Measurements from ENCODE around the gene ITGB7.

ITGB7 gene

GRCh38 chr12:53207042-53207441, at the start of gene ITGB7:
Gene ITGB7, minus strand, starts transcription at chr12:53207251. Its CDS starts 6,808 bp downstream, at chr12:53200443.
- DNase-seq: no peak

DNA sequence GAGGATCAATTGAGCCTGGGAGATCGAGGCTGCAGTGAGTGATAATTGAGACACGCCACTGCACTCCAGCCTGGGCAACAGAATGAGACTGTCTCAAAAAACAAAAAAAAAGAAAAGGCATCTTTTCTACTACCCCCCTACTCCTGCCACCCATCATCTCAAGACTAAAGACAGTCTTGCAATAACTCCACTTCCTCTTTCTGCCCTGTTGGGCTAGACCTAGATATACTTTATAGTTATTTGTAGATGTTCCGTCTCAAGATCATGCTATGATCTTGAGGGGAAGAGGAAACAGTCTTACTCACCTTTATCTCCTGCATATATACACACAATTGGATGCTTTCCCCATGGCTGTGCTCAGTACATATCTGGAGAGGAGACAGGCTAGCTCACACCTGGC, 48.9 kb upstream of the ITGB7 start:
- no peak for DNase-seq

DNA sequence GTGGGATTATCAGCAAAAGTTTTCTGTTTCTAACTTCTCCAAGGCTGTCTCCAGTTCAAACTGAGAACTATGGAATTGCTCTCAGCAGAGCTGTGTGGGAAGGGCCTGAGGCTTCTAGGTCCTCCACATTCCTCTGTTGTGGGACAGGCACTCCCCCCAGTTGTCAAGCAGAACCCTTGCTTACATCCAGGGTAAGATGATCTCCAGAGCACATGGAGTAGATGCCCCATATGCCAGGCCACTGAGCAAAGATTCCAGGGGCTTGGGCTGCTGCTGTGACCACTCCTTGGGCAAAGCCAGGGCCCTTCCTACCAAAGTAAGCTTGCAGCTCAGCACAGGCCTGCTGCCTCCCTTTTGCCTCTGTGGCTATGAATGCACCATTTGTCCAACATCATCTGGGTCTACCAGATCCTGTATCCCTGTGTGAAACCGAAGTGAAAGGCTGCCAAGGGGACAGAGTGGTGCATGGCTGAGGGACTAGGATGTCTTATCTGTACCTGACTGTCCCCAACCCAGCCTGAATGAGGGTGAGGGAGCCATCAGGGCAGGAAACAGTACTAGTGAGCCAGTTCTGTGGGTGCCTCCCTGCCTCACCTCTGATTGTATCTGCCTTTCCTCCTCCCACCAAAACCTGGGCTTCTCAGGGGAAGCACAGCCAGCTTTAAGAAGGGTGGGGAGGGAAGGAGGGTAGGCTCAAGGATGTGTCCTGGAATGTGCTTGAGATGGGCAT, 47.9 kb upstream of the ITGB7 start:
- DNase-seq: no peak

- DNase-seq: no peak
Observed at GRCh38 chr12:53253298-53253697, 46.2 kb upstream of the ITGB7 start.

- no peak for DNase-seq
Observed at GRCh38 chr12:53252349-53252916, 45.4 kb upstream of the ITGB7 start.

DNA sequence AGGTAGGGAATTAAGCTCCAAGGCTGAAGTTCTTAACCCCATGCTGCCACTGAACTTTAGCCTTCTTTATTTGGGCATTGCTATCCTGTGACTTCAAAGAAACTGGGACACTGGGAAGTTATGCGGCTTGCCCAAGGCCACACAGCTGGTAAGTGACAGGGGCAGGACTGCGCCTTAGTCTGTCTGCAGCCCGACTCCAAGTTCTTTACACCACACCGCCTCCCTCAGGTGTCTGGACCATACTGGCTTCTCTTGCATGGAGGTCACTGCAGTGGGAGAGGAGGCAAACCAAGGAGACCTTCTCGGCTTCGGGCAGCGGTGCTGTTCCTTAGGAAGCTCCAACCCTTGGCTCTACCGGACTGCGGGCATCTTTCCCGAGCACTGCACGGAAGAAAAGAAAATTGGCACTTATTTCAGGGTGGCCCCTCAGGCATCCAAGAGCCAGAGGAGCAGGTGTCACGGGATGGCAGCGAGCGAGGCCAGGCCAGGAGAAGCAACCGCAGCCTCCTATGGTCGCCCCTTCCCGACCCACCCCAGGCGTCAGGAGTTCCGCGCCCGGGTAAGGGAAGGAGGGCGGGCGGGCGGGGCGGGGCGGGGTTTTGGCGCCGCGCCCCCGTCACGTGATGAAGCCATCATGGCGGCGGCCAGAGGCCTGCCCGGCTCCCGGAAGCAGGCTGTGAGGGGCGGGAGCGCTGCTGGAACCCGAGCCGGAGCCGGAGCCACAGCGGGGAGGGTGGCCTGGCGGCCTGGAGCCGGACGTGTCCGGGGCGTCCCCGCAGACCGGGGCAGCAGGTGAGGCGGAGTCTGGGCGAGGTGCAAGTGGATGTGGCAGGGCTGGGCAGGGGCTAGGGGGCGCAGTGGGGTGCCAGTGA, 44.7 kb upstream of the ITGB7 start:
- no peak for DNase-seq

DNA sequence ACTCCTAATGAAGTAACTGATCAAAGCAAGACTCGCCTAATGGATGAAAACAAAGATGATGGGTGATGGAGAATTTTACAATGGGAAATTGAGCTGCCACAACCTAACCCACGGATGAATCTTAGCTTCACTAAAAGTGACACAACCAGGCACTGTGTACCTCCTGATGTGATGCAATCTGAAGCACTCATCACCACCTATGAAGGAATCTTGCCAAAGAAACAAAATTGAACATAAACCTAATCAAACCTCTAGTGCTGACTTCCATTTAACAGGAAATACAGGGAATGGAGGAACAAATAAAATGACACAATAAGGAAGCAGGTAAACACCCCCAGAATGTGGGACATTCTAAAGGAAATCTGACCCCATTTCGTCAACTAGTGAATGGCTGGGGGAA, 38.2 kb upstream of the ITGB7 start:
- DNase-seq: no peak

- no peak for DNase-seq
Observed at GRCh38 chr12:53244337-53244736, 37.3 kb upstream of the ITGB7 start.

GRCh38 chr12:53241623-53242412, 34.8 kb upstream of the ITGB7 start:
- DNase-seq: no peak

- no peak for DNase-seq
Observed at GRCh38 chr12:53239643-53240258, 32.7 kb upstream of the ITGB7 start.

GRCh38 chr12:53236443-53237111, 29.5 kb upstream of the ITGB7 start:
- no peak for DNase-seq

DNA sequence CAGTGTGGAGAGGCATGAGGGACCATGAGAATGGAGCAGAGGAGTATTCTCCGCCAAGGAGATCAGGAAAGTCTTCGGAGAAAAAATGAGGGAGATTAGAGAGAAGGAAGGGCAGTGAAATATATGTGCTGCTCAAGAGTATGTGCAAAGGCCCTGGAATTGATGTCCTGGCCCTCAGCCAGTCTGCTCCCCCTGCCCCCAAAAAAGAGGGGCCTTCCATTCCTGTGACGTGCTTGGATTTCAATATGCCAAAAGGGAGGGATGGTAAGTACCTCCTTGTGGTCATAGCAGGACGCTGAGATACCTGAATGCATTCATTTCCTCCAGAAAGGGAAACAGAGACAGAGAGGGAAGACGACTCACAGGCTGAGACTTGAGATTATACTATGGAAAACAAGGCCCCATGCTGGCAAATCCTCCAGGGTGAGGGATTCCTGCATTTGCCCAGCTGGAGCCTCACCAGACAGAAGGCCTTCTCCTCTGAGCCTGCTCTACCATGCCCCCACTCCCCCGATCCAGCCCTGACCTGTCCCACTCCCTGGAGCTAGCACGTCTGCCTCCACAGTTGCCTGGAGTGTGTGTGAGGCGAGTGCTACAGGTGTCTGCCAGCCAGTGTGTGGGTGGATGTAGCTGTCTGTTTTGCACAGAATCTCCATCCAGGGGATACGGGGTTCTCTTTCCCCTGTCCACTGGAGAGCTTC, 28.8 kb upstream of the ITGB7 start:
- DNase-seq: no peak

DNA sequence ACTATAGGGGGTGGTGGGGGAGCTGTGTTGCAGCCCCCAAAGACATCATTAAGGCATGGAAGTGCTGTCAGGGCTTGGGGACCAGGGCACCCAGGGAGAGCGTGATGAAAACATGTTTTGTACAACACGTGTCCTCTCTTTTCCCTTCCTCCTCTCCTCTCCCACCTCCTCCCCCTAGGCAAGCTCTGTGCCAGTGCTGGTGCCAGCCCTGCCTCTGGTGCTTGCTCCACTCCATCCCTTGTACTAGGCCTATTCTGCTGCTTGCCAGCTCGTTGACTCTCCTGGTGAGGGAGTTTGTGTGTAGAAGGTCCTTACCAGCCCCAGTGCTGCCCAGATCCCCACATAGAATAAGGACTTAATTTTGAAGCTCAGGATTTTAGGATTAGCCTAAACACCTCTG, 28.1 kb upstream of the ITGB7 start:
- no peak for DNase-seq

- no peak for DNase-seq
Observed at GRCh38 chr12:53234271-53234914, 27.3 kb upstream of the ITGB7 start.

DNA sequence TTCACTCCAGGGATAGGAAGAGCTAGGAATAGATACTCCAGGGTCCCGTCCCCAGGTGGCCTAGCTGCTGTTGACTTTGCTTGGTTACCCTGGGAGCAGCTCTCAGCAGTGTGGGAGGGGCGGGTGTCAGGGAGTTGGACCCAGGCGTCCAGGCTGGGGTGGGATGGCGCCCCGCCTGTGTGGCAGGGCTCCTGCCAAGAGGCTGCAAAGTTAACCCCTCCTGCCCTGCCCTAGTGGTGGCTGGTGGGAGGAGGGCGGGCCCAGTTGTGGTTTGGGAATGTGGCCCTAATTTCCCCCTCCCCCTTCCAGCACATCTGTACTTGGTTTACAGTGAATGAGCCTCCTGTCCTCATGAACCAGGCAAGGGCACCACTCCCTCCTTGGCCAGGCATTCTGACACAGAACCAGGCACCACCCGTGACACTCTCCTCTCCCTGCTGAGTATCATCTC, 26.6 kb upstream of the ITGB7 start:
- DNase-seq: no peak

DNA sequence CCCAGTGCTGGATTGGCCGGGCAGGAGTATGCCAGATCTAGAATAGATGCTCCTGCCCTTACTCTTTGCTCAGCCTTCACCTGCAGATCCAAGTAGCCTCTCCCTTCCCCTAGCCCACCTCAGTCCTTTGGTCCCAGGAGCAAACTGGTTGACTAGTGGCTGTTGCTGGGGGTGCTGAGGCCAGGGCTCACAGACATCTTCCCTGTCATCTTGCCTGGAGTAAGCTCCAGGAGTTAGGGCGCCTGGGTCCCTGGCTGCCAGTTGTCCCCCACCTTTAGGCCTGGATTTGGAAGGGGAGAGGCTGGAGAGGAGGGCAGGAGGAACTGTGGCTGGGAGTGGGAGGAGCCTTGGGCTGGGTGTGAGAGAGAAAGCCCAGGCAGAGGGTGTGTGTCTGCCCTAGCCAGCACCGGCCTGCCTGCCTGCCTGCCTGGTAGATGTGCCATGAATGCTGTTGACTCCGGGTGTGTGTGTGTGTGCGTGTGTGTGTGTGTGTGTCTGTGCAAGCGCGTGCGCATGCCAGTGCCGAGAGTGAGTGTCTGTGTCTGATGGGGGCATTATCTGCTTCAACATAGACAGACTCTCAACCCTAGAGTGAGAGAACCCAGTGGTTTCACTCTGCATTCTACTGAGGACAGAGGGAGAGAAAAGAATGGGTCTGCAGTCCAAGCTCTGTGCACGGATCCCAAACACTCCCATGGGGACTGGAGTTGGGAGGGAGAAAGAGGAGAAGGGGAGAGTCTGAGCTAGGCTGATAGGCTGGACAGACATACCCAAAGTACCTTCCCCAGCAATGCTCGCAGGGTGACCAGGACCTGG, 25.8 kb upstream of the ITGB7 start:
- DNase-seq: no peak

DNA sequence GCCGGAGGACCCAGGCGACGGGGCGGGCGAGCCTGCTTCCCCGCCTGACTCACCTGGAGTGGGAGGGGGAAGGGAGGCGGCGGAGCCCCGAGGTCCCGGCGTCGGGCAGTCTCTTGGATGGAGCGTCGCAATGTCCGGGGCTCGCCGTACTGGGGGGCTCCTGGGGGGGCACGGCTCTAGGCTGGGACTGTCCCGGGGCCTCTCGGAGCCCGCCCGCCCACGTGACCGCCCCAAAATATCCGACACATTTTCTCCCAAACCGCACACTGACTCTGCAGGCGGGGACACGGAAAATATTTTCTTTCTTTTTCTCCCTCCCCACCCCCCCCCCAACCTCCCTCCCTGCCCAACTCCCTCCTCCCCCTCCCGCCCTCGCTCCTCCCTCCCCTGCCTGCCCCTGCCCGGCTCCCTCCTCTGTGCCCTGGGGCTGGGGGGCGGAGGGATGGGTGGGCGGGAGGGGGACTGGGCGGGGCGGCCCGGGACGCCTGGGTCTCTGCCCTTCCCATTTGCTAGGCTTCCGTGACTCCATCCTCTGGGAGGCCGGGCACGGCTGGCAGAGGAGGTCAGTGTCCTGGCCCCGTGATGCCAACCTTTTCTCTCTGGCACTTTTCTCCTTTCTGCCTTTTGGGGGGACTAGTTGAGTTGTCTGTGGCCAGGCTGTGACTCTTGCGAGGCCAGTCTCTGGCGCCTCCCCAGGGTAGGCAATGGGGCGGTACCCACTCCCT, 25.0 kb upstream of the ITGB7 start, which contains the start of gene RARG:
Gene RARG (minus strand): TSS at position 289 of the 725 bp plus-strand sequence. CDS start 4,664 bp downstream, outside the sequence.
- peak; percentile 63 for DNase-seq

DNA sequence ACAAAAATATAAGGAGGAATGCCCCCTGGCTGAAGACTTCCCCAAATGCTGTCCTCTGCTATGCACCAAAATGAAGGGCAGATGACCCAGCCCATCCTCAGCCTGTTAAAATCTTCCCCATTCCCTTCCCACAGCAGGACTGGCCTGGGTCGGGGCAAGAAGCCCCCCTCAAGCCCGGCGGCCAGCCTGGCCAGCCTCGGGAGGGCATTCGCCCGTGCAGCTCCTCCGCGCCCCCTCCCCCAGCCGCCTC, 24.5 kb upstream of the ITGB7 start:
- DNase-seq: no peak
